PC-9 (cell line): ENCODE data around the gene CNN3. TPM values are rescaled to one million over a fixed set of nuclear protein-coding genes. Genes with fewer than 3 reads are reported as not detected.

Experiments used
- BruUV-seq: library from RNA; stranded (reverse); fragments of 400-500 nt; replicated peaks from 2 replicates; lab custom pipeline; 2021; lab: Mats Ljungman, UMichigan
- CTCF ChIA-PET: fragments of 300-600 bp; sonication (Branson Sonifier 250); formaldehyde crosslinking; loops from one replicate; lab custom pipeline; 2022; ENCODE audit warnings: antibody characterized with exemption; lab: Charles Lee
- POLR2A ChIA-PET: fragments of 300-600 bp; sonication (Branson Sonifier 250); formaldehyde crosslinking; loops from one replicate; lab custom pipeline; 2022; ENCODE audit warnings: antibody characterized with exemption; ENCODE audit not compliant: unreplicated experiment; lab: Charles Lee
- DNase-seq, 2 experiments: peaks; one replicate each; pipeline versions ENCODE4 v3.0.0 to v3.0.0-alpha.2; 2015 to 2022; ENCODE audit warnings: mixed read lengths in 1 of 2
- H2AFZ ChIP-seq: fragments of 200-600 bp; sonication (generic); 2 replicates; pipeline ENCODE4 v1.8.1; 2017; ENCODE audit warnings: antibody characterized with exemption
- H3F3A ChIP-seq: fragments of 200-600 bp; sonication (generic); 2 replicates; pipeline ENCODE4 v1.8.1; 2017; ENCODE audit warnings: antibody characterized with exemption, mild to moderate bottlenecking, low read depth; ENCODE audit not compliant: insufficient read depth
- H3K27ac ChIP-seq: fragments of 200-600 bp; sonication (generic); 2 replicates; pipeline ENCODE4 v1.6.1; 2016; ENCODE audit warnings: mixed run types
- H3K27me3 ChIP-seq: fragments of 200-600 bp; sonication (generic); 2 replicates; pipeline ENCODE4 v1.6.1; 2016; ENCODE audit warnings: low read depth, mixed run types; ENCODE audit not compliant: insufficient read depth
- H3K36me3 ChIP-seq: fragments of 200-600 bp; sonication (generic); 2 replicates; pipeline ENCODE4 v1.6.1; 2016; ENCODE audit warnings: low read depth, mixed run types
- H3K4me1 ChIP-seq: fragments of 200-600 bp; sonication (generic); replicated peaks from 2 replicates; pipeline ENCODE4 v1.6.1; 2016; ENCODE audit warnings: mixed run types; ENCODE audit not compliant: insufficient read depth
- H3K4me2 ChIP-seq: fragments of 200-600 bp; sonication (generic); 2 replicates; pipeline ENCODE4 v1.6.1; 2017; ENCODE audit warnings: mixed run types
- H3K4me3 ChIP-seq: fragments of 200-600 bp; sonication (generic); 2 replicates; pipeline ENCODE4 v1.6.1; 2016; ENCODE audit warnings: mixed run types
- H3K79me2 ChIP-seq: fragments of 200-600 bp; sonication (generic); 2 replicates; pipeline ENCODE4 v1.6.1; 2017; ENCODE audit warnings: low read depth, mixed run types
- H3K9me2 ChIP-seq: fragments of 200-600 bp; sonication (generic); 2 replicates; pipeline ENCODE4 v1.8.1; 2017; ENCODE audit warnings: mild to moderate bottlenecking; ENCODE audit not compliant: insufficient read depth
- H3K9me3 ChIP-seq: fragments of 200-600 bp; sonication (generic); 2 replicates; pipeline ENCODE4 v1.8.1; 2016; ENCODE audit warnings: low read depth; ENCODE audit not compliant: insufficient read depth
- H4K20me1 ChIP-seq: fragments of 200-600 bp; sonication (generic); 2 replicates; pipeline ENCODE4 v1.8.1; 2017; ENCODE audit not compliant: insufficient read depth
- CTCF ChIP-seq: fragments of 200-600 bp; sonication (generic); conservative IDR thresholded peaks from 2 replicates; pipeline ENCODE4 v1.6.1; 2017; ENCODE audit warnings: mixed run types, antibody characterized with exemption, mild to moderate bottlenecking, moderate library complexity
- EZH2 ChIP-seq: fragments of 200-600 bp; sonication (generic); IDR thresholded peaks from 2 replicates; pipeline ENCODE4 v1.8.0; 2017; ENCODE audit warnings: antibody characterized with exemption, low read depth
- intact Hi-C: fragments of 100-400 bp; cut with micrococcal nuclease; formaldehyde crosslinking; loops from one replicate; pipeline ENCODE4 v1.10.0; 2022; ENCODE audit not compliant: unreplicated experiment
- total RNA-seq: library from RNA; stranded (reverse); gene quantifications from 2 replicates; pipeline ENCODE4 v1.2.3, GENCODE V29; 2021

The CNN3 gene
- total RNA-seq, 1 experiment from 2014 or later: 135 TPM

DNA sequence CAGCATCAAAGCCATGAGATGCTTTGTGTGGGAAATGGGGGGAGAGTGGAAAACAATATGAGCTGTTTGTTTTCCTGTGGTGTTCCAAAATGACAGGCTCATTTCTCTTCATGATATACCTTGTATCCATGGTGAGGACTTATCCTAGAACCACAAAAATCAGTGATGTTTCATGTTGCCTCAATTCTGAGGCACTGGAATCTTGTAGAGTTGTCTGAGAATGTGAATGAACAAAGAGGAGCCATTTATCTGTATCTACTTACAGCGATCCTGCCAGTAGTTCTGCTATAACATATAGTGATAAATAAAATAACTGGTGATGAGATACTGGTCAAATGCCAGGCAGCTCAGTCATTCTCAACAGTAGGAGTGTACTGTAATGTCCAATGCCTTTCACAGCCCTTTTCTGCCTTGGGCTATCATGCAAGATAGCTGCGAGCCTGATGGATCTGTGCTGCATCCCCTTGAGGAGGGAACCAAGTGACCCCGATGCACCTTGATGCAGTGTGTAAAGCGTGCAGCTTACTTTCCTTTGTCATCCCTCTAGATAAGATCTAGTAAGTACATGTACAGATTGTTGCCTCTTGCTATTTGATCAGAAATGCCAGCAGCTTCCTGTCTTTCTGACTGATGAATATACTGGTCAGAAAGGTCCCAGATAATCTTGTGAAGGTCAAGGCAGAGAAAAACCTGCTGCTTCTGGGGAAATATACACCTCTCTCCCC, 54.0 kb downstream of the CNN3 start:
- ChIA-PET CTCF (no interaction called here), POLR2A (interaction anchor here (0.5 kb wide), 2 partner anchors 256 to 1135 kb away, joined by 3 to 11 read pairs; no protein-coding TSS in a partner anchor)
- Histone ChIP-seq H3K4me3 (no peak overlapping the region), H3K4me1 (no peaks in the 10 kb centered on the region), H3K79me2 (no peaks in the 10 kb centered on the region), H3K9me3 (no peaks in the 10 kb centered on the region), H3K27me3 (no peaks in the 10 kb centered on the region), H3F3A (no peaks in the 10 kb centered on the region), H3K9me2 (no peaks in the 10 kb centered on the region), H3K36me3 (peaks cover 4% of the 10 kb centered on the region; the same call in 1 of the 2 replicates), H4K20me1 (no peaks in the 10 kb centered on the region), H3K27ac (no peak overlapping the region), H2AFZ (no peak overlapping the region), H3K4me2 (no peak overlapping the region)
- BruUV-seq: no TSS peak
- TF ChIP-seq EZH2 (no peak), CTCF (no peak)
- intact Hi-C loops: no loop called here
- DNase-seq: no peak

DNA sequence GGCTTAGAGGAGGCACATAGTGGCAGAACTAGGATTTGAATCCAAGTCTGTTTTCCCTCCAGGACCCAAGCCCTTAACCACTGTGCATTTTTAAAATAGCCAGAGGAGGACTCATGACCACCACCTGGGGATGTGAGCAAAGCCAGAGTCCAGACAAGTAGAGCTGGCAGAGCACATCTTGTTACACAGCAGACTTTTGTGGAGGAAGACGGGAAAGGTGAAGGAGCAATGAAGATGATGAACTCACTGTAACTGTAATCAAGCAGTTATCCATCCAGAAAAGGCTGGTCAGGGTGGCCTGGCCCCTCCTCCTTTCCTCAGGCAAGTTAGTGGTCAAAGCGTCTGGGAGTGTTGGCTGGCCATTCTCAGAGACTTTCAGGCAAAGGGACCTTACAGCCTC, 55.9 kb downstream of the CNN3 start:
- Histone ChIP-seq H2AFZ (no peak overlapping the region), H3K79me2 (0 out of 2 replicates have a peak, but pooled peaks cover 1% of the 10 kb centered on the region), H3F3A (no peaks in the 10 kb centered on the region), H3K4me2 (no peak overlapping the region), H3K4me3 (no peak overlapping the region), H4K20me1 (no peaks in the 10 kb centered on the region), H3K9me2 (no peaks in the 10 kb centered on the region), H3K9me3 (no peaks in the 10 kb centered on the region), H3K27ac (no peak overlapping the region), H3K27me3 (no peaks in the 10 kb centered on the region), H3K4me1 (no peaks in the 10 kb centered on the region), H3K36me3 (peaks cover 19% of the 10 kb centered on the region)
- ChIA-PET CTCF (no interaction called here), POLR2A (no interaction called here)
- no peak for DNase-seq
- intact Hi-C loops: no loop called here
- no TSS peak for BruUV-seq
- TF ChIP-seq EZH2: no peak
- no peak for TF ChIP-seq CTCF

GRCh38 chr1:94866164-94866807, 60.6 kb downstream of the CNN3 start:
- ChIA-PET CTCF (no interaction called here), POLR2A (no interaction called here)
- Histone ChIP-seq H3K9me3 (no peaks in the 10 kb centered on the region), H3K79me2 (peaks cover 12% of the 10 kb centered on the region; the same call in 1 of the 2 replicates), H3K36me3 (peaks cover 28% of the 10 kb centered on the region), H3K4me2 (no peak overlapping the region), H2AFZ (no peak overlapping the region), H3F3A (peaks cover 34% of the 10 kb centered on the region), H3K4me3 (no peak overlapping the region), H4K20me1 (no peaks in the 10 kb centered on the region), H3K27me3 (no peaks in the 10 kb centered on the region), H3K27ac (no peak overlapping the region; the same call in 1 of the 2 replicates), H3K4me1 (peaks cover 46% of the 10 kb centered on the region), H3K9me2 (no peaks in the 10 kb centered on the region)
- intact Hi-C loops: no loop called here
- no TSS peak for BruUV-seq
- peak in 1 of 2 experiments; percentile 33 for DNase-seq
- TF ChIP-seq EZH2: no peak
- no peak for TF ChIP-seq CTCF
